Measurements from ENCODE around the gene VASP.

DNA sequence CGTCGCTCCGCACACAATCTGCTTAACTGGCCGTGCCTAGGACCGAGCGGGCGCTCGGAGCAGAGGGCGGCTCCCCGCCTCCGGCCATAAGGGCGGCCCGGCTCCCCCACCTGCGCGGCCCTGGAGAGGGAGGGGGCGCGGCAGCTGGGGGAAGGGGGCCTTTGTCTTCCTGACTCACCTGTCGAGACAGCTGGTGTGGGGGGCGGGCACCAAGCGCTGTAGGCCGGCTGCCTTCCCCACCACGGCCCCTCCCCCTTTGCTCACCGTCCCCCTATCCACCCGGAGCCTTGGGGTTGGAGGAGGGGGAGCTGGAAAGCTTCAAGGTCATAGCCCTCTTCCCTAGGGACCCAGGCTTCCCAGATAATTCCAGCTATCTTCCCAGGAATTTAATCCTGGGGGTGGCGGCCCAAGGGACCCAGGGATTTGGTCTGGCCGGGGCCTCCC, 1.2 kb downstream of the VASP start:
- TF ChIP-seq POLR2A (IDR thresholded peaks at IDR 0.05; ENCODE audit: low read length) (no peak), GATA1 (IDR thresholded peaks at IDR 0.05; ENCODE audit: low read depth, low read length) (no peak)
